PC-3 (cell line): ENCODE results near the gene NR2E1. TPM values are rescaled to one million over a fixed set of nuclear protein-coding genes. Genes with fewer than 3 reads are reported as not detected.

ENCODE experiments used
- ATAC-seq: fragments of 200-7000 bp; cut with Tn5 transposase; 2 replicates; pipeline ENCODE4 v1.9.1; 2020; ENCODE audit warnings: mild to moderate bottlenecking, moderate library complexity
- BruUV-seq: library from RNA; stranded (reverse); fragments of 400-500 nt; replicated peaks from 2 replicates; lab custom pipeline; 2021; lab: Mats Ljungman, UMichigan
- CTCF ChIA-PET: fragments of 300-600 bp; sonication (Branson Sonifier 250); formaldehyde crosslinking; loops from one replicate; lab custom pipeline; 2022; ENCODE audit warnings: antibody characterized with exemption; lab: Charles Lee
- POLR2A ChIA-PET: fragments of 300-600 bp; sonication (Branson Sonifier 250); formaldehyde crosslinking; loops from one replicate; lab custom pipeline; 2022; ENCODE audit warnings: antibody characterized with exemption; ENCODE audit not compliant: unreplicated experiment; lab: Charles Lee
- DNase-seq: peaks from one replicate; pipeline ENCODE4 v3.0.0-alpha.2; 2015
- H2AFZ ChIP-seq: fragments of 300-600 bp; sonication (generic); 2 replicates; pipeline ENCODE4 v1.6.0; 2016; ENCODE audit warnings: antibody characterized with exemption, low read length
- H3F3A ChIP-seq: fragments of 300-600 bp; sonication (generic); one replicate; pipeline ENCODE4 v1.6.0; 2017; ENCODE audit warnings: antibody characterized with exemption, low read length, control low read depth, mild to moderate bottlenecking; ENCODE audit not compliant: unreplicated experiment
- H3K27ac ChIP-seq: fragments of 300-600 bp; sonication (generic); 2 replicates; pipeline ENCODE4 v1.5.1; 2016; ENCODE audit warnings: mild to moderate bottlenecking, low read length
- H3K27me3 ChIP-seq: fragments of 300-600 bp; sonication (generic); 2 replicates; pipeline ENCODE4 v1.6.1; 2016; ENCODE audit warnings: low read length, mixed read lengths
- H3K36me3 ChIP-seq: fragments of 300-600 bp; sonication (generic); 2 replicates; pipeline ENCODE4 v1.6.1; 2016; ENCODE audit warnings: low read depth, mixed run types, low read length, mixed read lengths
- H3K4me1 ChIP-seq: fragments of 300-600 bp; sonication (generic); 2 replicates; pipeline ENCODE4 v1.5.1; 2016; ENCODE audit warnings: low read length; ENCODE audit not compliant: insufficient read depth
- H3K4me2 ChIP-seq: fragments of 300-600 bp; sonication (generic); 2 replicates; pipeline ENCODE4 v1.6.0; 2016; ENCODE audit warnings: low read length
- H3K4me3 ChIP-seq: fragments of 300-600 bp; sonication (generic); 2 replicates; pipeline ENCODE4 v1.5.1; 2016; ENCODE audit warnings: mild to moderate bottlenecking, low read length, mixed read lengths
- H3K79me2 ChIP-seq: fragments of 300-600 bp; sonication (generic); 2 replicates; pipeline ENCODE4 v1.6.1; 2017; ENCODE audit warnings: low read length, mixed read lengths
- H3K9ac ChIP-seq: fragments of 300-600 bp; sonication (generic); 2 replicates; pipeline ENCODE4 v1.6.0; 2016; ENCODE audit warnings: mild to moderate bottlenecking, low read length
- H3K9me2 ChIP-seq: fragments of 300-600 bp; sonication (generic); replicated peaks from 2 replicates; pipeline ENCODE4 v1.6.1; 2016; ENCODE audit warnings: mixed run types, low read length, mixed read lengths
- H3K9me3 ChIP-seq: fragments of 300-600 bp; sonication (generic); 2 replicates; pipeline ENCODE4 v1.6.1; 2016; ENCODE audit warnings: low read length, mixed read lengths
- H4K20me1 ChIP-seq: fragments of 300-600 bp; sonication (generic); 2 replicates; pipeline ENCODE4 v1.6.1; 2016; ENCODE audit warnings: low read length, mixed read lengths
- CTCF ChIP-seq: fragments of 300-600 bp; sonication (generic); conservative IDR thresholded peaks from 2 replicates; pipeline ENCODE4 v1.5.1; 2017; ENCODE audit warnings: antibody characterized with exemption, low read depth, mild to moderate bottlenecking, low read length
- EZH2 ChIP-seq: fragments of 300-600 bp; sonication (generic); IDR thresholded peaks from one replicate; pipeline ENCODE4 v1.6.1; 2017; ENCODE audit warnings: antibody characterized with exemption, mild to moderate bottlenecking, low read length; ENCODE audit not compliant: unreplicated experiment
- EZH2phosphoT487 ChIP-seq: fragments of 300-600 bp; sonication (generic); IDR thresholded peaks from 2 replicates; pipeline ENCODE4 v1.6.1; 2018; ENCODE audit warnings: mild to moderate bottlenecking, antibody characterized with exemption, low read length, borderline replicate concordance
- intact Hi-C: fragments of 100-400 bp; cut with micrococcal nuclease; formaldehyde crosslinking; loops from 2 replicates; pipeline ENCODE4 v1.9.0; 2023
- total RNA-seq: library from RNA; depleted of rRNA; stranded (reverse); fragments of >200 nt; gene quantifications from 2 replicates; pipeline ENCODE4 v1.2.3, GENCODE V29; 2014

NR2E1 gene
- total RNA-seq, 1 experiment from 2014 or later, result 0.07 TPM

GRCh38 chr6:108157981-108158525, 7.8 kb upstream of the NR2E1 start:
- ChIA-PET POLR2A (no interaction called here), CTCF (no interaction called here)
- DNase-seq, result no peak
- Histone ChIP-seq H2AFZ (peak overlapping the region; percentile 73; the same call in 1 of the 2 replicates), H3K9ac (no peak overlapping the region), H3K9me2 (no peaks in the 10 kb centered on the region), H3K4me2 (peak overlapping the region; percentile 83), H3K36me3 (no peaks in the 10 kb centered on the region), H3K4me1 (peaks cover 20% of the 10 kb centered on the region), H3K9me3 (no peaks in the 10 kb centered on the region), H3K4me3 (peak overlapping the region; percentile 63), H3K27ac (no peak overlapping the region), H3F3A (no peaks in the 10 kb centered on the region), H3K79me2 (no peaks in the 10 kb centered on the region), H4K20me1 (no peaks in the 10 kb centered on the region), H3K27me3 (peaks cover 58% of the 10 kb centered on the region)
- intact Hi-C loops, result no loop called here
- ATAC-seq, result no peak
- peak; percentile 13; the same call in 1 of the 2 replicates for TF ChIP-seq EZH2phosphoT487
- TF ChIP-seq EZH2, result no peak
- no TSS peak for BruUV-seq

GRCh38 chr6:108159981-108160380, 5.8 kb upstream of the NR2E1 start:
- H3F3A ChIP-seq, result no peaks in the 10 kb centered on the region
- H3K27me3 ChIP-seq, result peaks cover 58% of the 10 kb centered on the region
- H3K4me2 ChIP-seq, result no peak overlapping the region
- no peak overlapping the region for H3K9ac ChIP-seq
- H3K4me3 ChIP-seq, result no peak overlapping the region
- intact Hi-C loops, result no loop called here
- H4K20me1 ChIP-seq, result no peaks in the 10 kb centered on the region
- DNase-seq (no peak), ATAC-seq (no peak)
- H3K36me3 ChIP-seq, result no peaks in the 10 kb centered on the region
- no TSS peak for BruUV-seq
- no peak overlapping the region for H2AFZ ChIP-seq
- no peaks in the 10 kb centered on the region for H3K79me2 ChIP-seq
- peaks cover 20% of the 10 kb centered on the region for H3K4me1 ChIP-seq
- H3K9me2 ChIP-seq, result no peaks in the 10 kb centered on the region
- no peaks in the 10 kb centered on the region for H3K9me3 ChIP-seq
- TF ChIP-seq EZH2phosphoT487 (no peak), CTCF (no peak), EZH2 (no peak)
- H3K27ac ChIP-seq, result no peak overlapping the region
- ChIA-PET CTCF (no interaction called here), POLR2A (no interaction called here)

GRCh38 chr6:108161724-108162282, 4.0 kb upstream of the NR2E1 start:
- Histone ChIP-seq H3K79me2 (no peaks in the 10 kb centered on the region), H3K27me3 (peaks cover 47% of the 10 kb centered on the region), H3K9me3 (no peaks in the 10 kb centered on the region), H3K27ac (no peak overlapping the region), H3F3A (no peaks in the 10 kb centered on the region), H3K4me3 (no peak overlapping the region), H3K9me2 (no peaks in the 10 kb centered on the region), H2AFZ (no peak overlapping the region), H3K9ac (no peak overlapping the region), H3K4me1 (peaks cover 9% of the 10 kb centered on the region), H3K36me3 (no peaks in the 10 kb centered on the region), H3K4me2 (no peak overlapping the region), H4K20me1 (no peaks in the 10 kb centered on the region)
- no peak for TF ChIP-seq CTCF
- no peak for TF ChIP-seq EZH2phosphoT487
- TF ChIP-seq EZH2, result no peak
- BruUV-seq, result no TSS peak
- CTCF ChIA-PET, result no interaction called here
- DNase-seq, result no peak
- no peak for ATAC-seq
- POLR2A ChIA-PET, result no interaction called here
- intact Hi-C loops, result no loop called here
